HUDEP-2 (cell line): ENCODE data around the gene CEMIP2.
"Not testable (repeated sequence)": the region's sequence is repeated elsewhere in the genome, so short reads cannot be mapped to it uniquely, and the experiment has no call there.

Experiments
- DNase-seq, 76 experiments: peaks; one replicate each; lab custom pipeline; 2025; ENCODE audit not compliant: unreplicated experiment in 76 of 76; lab: John Stamatoyannopoulos, UW

The CEMIP2 gene

GRCh38 chr9:71768388-71769174 is at the start of gene CEMIP2:
TSS of gene CEMIP2 (minus strand) at chr9:71768513. CDS start at chr9:71750373, 18,140 bp downstream.
- peak in 74 of 76 experiments; percentile 26 to 89 (median 76) for DNase-seq

GRCh38 chr9:71816916-71817451 is 48.7 kb upstream of the CEMIP2 start:
- no peak for DNase-seq

- no peak for DNase-seq
These were observed 46.5 kb upstream of the CEMIP2 start for GRCh38 chr9:71814815-71815214.

GRCh38 chr9:71814226-71814625 is 45.9 kb upstream of the CEMIP2 start:
- no peak for DNase-seq

GRCh38 chr9:71812385-71812784 is 44.1 kb upstream of the CEMIP2 start:
- no peak for DNase-seq

- no peak for DNase-seq
These were observed 39.8 kb upstream of the CEMIP2 start for GRCh38 chr9:71808068-71808467.

GRCh38 chr9:71806901-71807307 is 38.6 kb upstream of the CEMIP2 start:
- peak in 55 of 76 experiments; percentile 2 to 75 (median 39) for DNase-seq

- DNase-seq, result not testable (repeated sequence)
These were observed 36.8 kb upstream of the CEMIP2 start for GRCh38 chr9:71805096-71805495.

- no peak for DNase-seq
These were observed 33.5 kb upstream of the CEMIP2 start for GRCh38 chr9:71801826-71802225.

GRCh38 chr9:71797266-71797665 is 29.0 kb upstream of the CEMIP2 start:
- DNase-seq, result no peak

- DNase-seq, result no peak
These were observed 27.9 kb upstream of the CEMIP2 start for GRCh38 chr9:71796100-71796767.

- no peak for DNase-seq
These were observed 26.9 kb upstream of the CEMIP2 start for GRCh38 chr9:71795097-71795813.

GRCh38 chr9:71793386-71794105 is 25.2 kb upstream of the CEMIP2 start:
- DNase-seq, result no peak

- DNase-seq, result no peak
These were observed 23.6 kb upstream of the CEMIP2 start for GRCh38 chr9:71791875-71792274.

- no peak for DNase-seq
These were observed 22.0 kb upstream of the CEMIP2 start for GRCh38 chr9:71790296-71790695.

GRCh38 chr9:71783120-71783523 is 14.8 kb upstream of the CEMIP2 start:
- no peak for DNase-seq

- DNase-seq, result no peak
These were observed 13.1 kb upstream of the CEMIP2 start for GRCh38 chr9:71781391-71781790.

GRCh38 chr9:71780953-71781352 is 12.6 kb upstream of the CEMIP2 start:
- no peak for DNase-seq

- no peak for DNase-seq
These were observed 9.8 kb upstream of the CEMIP2 start for GRCh38 chr9:71778085-71778484.

- DNase-seq, result no peak
These were observed 6.6 kb upstream of the CEMIP2 start for GRCh38 chr9:71774920-71775319.

GRCh38 chr9:71772726-71773125 is 4.4 kb upstream of the CEMIP2 start:
- no peak for DNase-seq
